Measurements from ENCODE around the gene GLYR1. TPM values are rescaled to one million over a fixed set of nuclear protein-coding genes. Genes with fewer than 3 reads are reported as not detected.

Gene GLYR1
- total and polyA plus RNA-seq, 2 donors (not counting 3 experiments of a cell fraction or from before 2014, with no cell fraction given): 47.9 to 107 TPM

DNA sequence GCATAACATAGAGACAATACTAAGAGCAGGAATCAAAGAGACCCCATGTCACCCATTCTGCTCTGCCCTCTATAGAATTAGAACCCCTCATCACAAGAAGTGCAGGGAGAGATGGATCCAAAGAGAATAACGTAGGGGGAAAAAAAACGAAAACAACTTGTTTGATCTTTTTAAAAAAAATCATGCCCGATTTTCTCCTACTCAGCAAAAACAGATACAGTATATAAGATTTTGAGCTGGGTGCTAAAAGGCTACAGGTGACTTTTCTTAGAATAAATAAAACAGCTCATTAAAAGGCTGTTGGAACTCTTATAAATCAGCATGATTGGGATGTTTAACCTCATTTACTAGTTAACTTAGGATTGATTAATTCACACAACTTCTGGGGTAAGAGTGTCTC, 17.6 kb upstream of the GLYR1 start:
- FAIRE-seq (no peak), DNase-seq (ENCODE audit: low read depth, low spot score) (no peak)
- BruUV-seq (replicated peaks): no TSS peak
- H3K27ac ChIP-seq (ENCODE audit: insufficient read depth, low read depth, low read length): no peak overlapping the region
- peaks cover 3 to 18% of the 10 kb centered on the region in 2 experiments for H3K36me3 ChIP-seq (ENCODE audit: control insufficient read depth in 2 of 2, extremely low read depth in 1 of 2, insufficient read depth in 2 of 2, low read length in 2 of 2)
- H3K79me2 ChIP-seq (ENCODE audit: control insufficient read depth, insufficient read depth, low read length): peaks cover 90% of the 10 kb centered on the region
- no peak overlapping the region for H2AFZ ChIP-seq (ENCODE audit: low read depth, low read length)
- H3K4me2 ChIP-seq (ENCODE audit: insufficient read depth, low read length): no peak overlapping the region
- H3K9me3 ChIP-seq (replicated peaks; ENCODE audit: control insufficient read depth, insufficient read depth, low read length): no peaks in the 10 kb centered on the region
- H3K4me1 ChIP-seq (ENCODE audit: control insufficient read depth, extremely low read depth, insufficient read depth, low read length): peaks cover 9% of the 10 kb centered on the region
- ChIA-PET CTCF (interaction anchor here (1.1 to 1.3 kb wide), 2 partner anchors 12 to 91 kb away, joined by 3 to 4 read pairs; no protein-coding TSS in a partner anchor), POLR2A (no interaction called here)
- no peaks in the 10 kb centered on the region for H3K9me1 ChIP-seq (replicated peaks; ENCODE audit: control insufficient read depth, extremely low read depth, insufficient read depth, low read length)
- dilution Hi-C loops (cut with MboI; ENCODE audit: extremely low pct_ligation_motif_present, low sequenced_read_pairs): no loop called here
- intact Hi-C loops (cut with micrococcal nuclease): no loop called here
- H3K4me3 ChIP-seq (replicated peaks in 1 of 3; ENCODE audit: insufficient read depth in 1 of 3, low read depth in 1 of 3, low read length in 3 of 3): no peak overlapping the region
- no peaks in the 10 kb centered on the region for H3K27me3 ChIP-seq (ENCODE audit: control insufficient read depth in 2 of 2, insufficient read depth in 2 of 2, low read length in 2 of 2)
- H3K9ac ChIP-seq (replicated peaks; ENCODE audit: extremely low read depth, insufficient read depth, low read length): no peak overlapping the region
- TF ChIP-seq EZH2 (IDR thresholded peaks at IDR 0.05; ENCODE audit: borderline replicate concordance, low read depth, low read length, severe bottlenecking): no peak
- TF ChIP-seq POLR2A (IDR thresholded peaks at IDR 0.05; ENCODE audit: low read depth, low read length): no peak
- TF ChIP-seq GATA2 (IDR thresholded peaks at IDR 0.05; ENCODE audit: insufficient read depth, insufficient read length, low read depth, low read length): no peak
- TF ChIP-seq MYC (IDR thresholded peaks at IDR 0.05; ENCODE audit: low read depth, low read length): no peak
- no peak for TF ChIP-seq FOS (IDR thresholded peaks at IDR 0.05; ENCODE audit: borderline replicate concordance, insufficient read depth, low read length)
- no peak for TF ChIP-seq JUN (IDR thresholded peaks at IDR 0.05; ENCODE audit: borderline replicate concordance, insufficient read depth, insufficient read length, low read depth)
- no peak for TF ChIP-seq POLR2AphosphoS5 (IDR thresholded peaks at IDR 0.05; ENCODE audit: insufficient read depth, low read depth, low read length)
- TF ChIP-seq, protein P1, sequence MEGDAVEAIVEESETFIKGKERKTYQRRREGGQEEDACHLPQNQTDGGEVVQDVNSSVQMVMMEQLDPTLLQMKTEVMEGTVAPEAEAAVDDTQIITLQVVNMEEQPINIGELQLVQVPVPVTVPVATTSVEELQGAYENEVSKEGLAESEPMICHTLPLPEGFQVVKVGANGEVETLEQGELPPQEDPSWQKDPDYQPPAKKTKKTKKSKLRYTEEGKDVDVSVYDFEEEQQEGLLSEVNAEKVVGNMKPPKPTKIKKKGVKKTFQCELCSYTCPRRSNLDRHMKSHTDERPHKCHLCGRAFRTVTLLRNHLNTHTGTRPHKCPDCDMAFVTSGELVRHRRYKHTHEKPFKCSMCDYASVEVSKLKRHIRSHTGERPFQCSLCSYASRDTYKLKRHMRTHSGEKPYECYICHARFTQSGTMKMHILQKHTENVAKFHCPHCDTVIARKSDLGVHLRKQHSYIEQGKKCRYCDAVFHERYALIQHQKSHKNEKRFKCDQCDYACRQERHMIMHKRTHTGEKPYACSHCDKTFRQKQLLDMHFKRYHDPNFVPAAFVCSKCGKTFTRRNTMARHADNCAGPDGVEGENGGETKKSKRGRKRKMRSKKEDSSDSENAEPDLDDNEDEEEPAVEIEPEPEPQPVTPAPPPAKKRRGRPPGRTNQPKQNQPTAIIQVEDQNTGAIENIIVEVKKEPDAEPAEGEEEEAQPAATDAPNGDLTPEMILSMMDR (IDR thresholded peaks at IDR 0.05; ENCODE audit: extremely low read depth in 1 of 2, insufficient read depth in 1 of 2, low read depth in 1 of 2, low read length in 2 of 2): no peak
- TF ChIP-seq, protein P2, sequence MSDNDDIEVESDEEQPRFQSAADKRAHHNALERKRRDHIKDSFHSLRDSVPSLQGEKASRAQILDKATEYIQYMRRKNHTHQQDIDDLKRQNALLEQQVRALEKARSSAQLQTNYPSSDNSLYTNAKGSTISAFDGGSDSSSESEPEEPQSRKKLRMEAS (IDR thresholded peaks at IDR 0.05; ENCODE audit: insufficient read depth, insufficient read length): no peak
- no peaks in the 10 kb centered on the region for H4K20me1 ChIP-seq (replicated peaks; ENCODE audit: control insufficient read depth, extremely low read depth, insufficient read depth, low read length)

Measured in endothelial cell of umbilical vein (primary cell).